ENCODE data around the gene NUP210.

Gene NUP210

GRCh38 chr3:13318626-13319470 is 101.3 kb downstream of the NUP210 start:
- no peak for DNase-seq

GRCh38 chr3:13317596-13318320 is 102.4 kb downstream of the NUP210 start:
- no peak for DNase-seq

GRCh38 chr3:13316603-13317002 is 103.5 kb downstream of the NUP210 start:
- no peak for DNase-seq

GRCh38 chr3:13314877-13315276 is 105.2 kb downstream of the NUP210 start:
- no peak for DNase-seq

GRCh38 chr3:13313813-13314212 is 106.3 kb downstream of the NUP210 start:
- DNase-seq = no peak

- DNase-seq = no peak
These were observed 111.1 kb downstream of the NUP210 start for GRCh38 chr3:13309004-13309403.

- no peak for DNase-seq
These were observed 111.7 kb downstream of the NUP210 start for GRCh38 chr3:13308380-13308801.

GRCh38 chr3:13307041-13307440 is 113.1 kb downstream of the NUP210 start:
- DNase-seq = no peak

GRCh38 chr3:13305623-13306022 is 114.5 kb downstream of the NUP210 start:
- DNase-seq = no peak

- DNase-seq = no peak
These were observed 116.7 kb downstream of the NUP210 start for GRCh38 chr3:13303410-13303809.

- DNase-seq = peak; percentile 20
These were observed 118.7 kb downstream of the NUP210 start for GRCh38 chr3:13301286-13301987.

GRCh38 chr3:13300546-13301285 is 119.4 kb downstream of the NUP210 start:
- no peak for DNase-seq

GRCh38 chr3:13299531-13300155 is 120.5 kb downstream of the NUP210 start:
- DNase-seq = no peak

GRCh38 chr3:13296662-13297061 is 123.5 kb downstream of the NUP210 start:
- no peak for DNase-seq

GRCh38 chr3:13294442-13295351 is 125.4 kb downstream of the NUP210 start:
- no peak for DNase-seq

GRCh38 chr3:13292375-13292774 is 127.7 kb downstream of the NUP210 start:
- no peak for DNase-seq

GRCh38 chr3:13290941-13291340 is 129.2 kb downstream of the NUP210 start:
- DNase-seq = no peak

- DNase-seq = no peak
These were observed 130.3 kb downstream of the NUP210 start for GRCh38 chr3:13289771-13290285.

- DNase-seq = no peak
These were observed 131.1 kb downstream of the NUP210 start for GRCh38 chr3:13288732-13289718.

- no peak for DNase-seq
These were observed 132.3 kb downstream of the NUP210 start for GRCh38 chr3:13287833-13288232.

Data from amniotic stem cell (primary cell).